ENCODE results near the gene KRTAP4-11. TPM values are rescaled to one million over a fixed set of nuclear protein-coding genes. Genes with fewer than 3 reads are reported as not detected.
"Not testable (repeated sequence)": the region's sequence is repeated elsewhere in the genome, so short reads cannot be mapped to it uniquely, and the experiment has no call there.

Gene KRTAP4-11
- total RNA-seq, 3 donors from 2014 or later (not counting 1 experiment from before 2014, with no cell fraction given), result not detected

GRCh38 chr17:41116297-41116696, 1.9 kb downstream of the KRTAP4-11 start:
- peaks cover 3% of the 10 kb centered on the region for H3K4me1 ChIP-seq (ENCODE audit: control insufficient read depth, insufficient read depth, low read length)
- no peak for ATAC-seq
- no peaks in the 10 kb centered on the region for H3K27me3 ChIP-seq (ENCODE audit: control insufficient read depth, insufficient read depth, low read length)
- Mint-ChIP-seq H3K4me1 (peaks cover 9 to 11% of the 10 kb centered on the region in 2 donors), H3K27me3 (ENCODE audit: low read depth in 2 of 2) (peaks cover 15 to 51% of the 10 kb centered on the region in 2 donors), H3K27ac (no peak overlapping the region), H3K4me3 (no peak overlapping the region), H3K9me3 (no peaks in the 10 kb centered on the region), H3K36me3 (no peaks in the 10 kb centered on the region)
- H3K36me3 ChIP-seq (ENCODE audit: control insufficient read depth, insufficient read depth, low read length), result no peaks in the 10 kb centered on the region
- H3K27ac ChIP-seq (ENCODE audit: low read length), result no peak overlapping the region
- intact Hi-C loops (cut with micrococcal nuclease), result no loop called here
- H3K4me3 ChIP-seq (ENCODE audit: low read length), result no peak overlapping the region
- H3K9me3 ChIP-seq (ENCODE audit: control insufficient read depth, insufficient read depth, low read length), result no peaks in the 10 kb centered on the region
- DNase-seq, result no peak
- no peak for TF ChIP-seq CTCF (IDR thresholded peaks at IDR 0.05)
- WGBS (ENCODE audit: insufficient coverage), result 52% methylated on average over 5 of the region's 5 CpGs

DNA sequence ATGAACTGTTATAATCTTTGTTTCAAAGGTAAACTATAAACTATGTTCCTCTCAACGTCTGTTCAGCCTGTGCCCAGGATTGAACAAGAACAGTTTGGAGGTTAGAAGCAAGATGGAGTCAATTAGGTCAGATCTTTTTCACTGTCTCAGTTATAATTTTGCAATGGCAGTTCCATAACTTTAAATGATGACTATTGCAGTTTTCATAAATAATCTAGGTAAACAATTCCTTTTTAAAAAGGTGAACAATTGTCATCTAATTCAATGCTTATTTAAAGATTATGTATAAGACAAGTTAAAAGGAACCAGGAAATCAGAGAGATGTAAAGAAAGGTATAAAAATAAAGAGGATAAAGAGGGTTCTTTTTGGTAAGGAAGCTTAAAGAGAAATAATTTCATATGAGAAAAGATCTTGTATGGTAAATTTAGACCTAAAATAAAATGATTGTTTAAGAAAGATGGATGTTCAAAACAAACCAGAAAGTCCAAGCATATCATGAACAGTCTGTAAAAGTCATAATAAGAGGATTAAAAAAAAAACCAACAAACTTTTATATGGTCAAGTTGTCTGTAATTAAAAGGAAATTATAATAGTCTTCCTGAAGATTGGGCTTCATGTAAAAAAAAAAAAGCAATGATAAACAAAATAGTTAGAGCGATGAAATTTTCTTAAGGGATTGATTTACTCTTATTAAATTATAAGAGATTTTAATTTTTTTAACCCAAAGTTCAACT, 6.9 kb downstream of the KRTAP4-11 start:
- ATAC-seq (no peak), DNase-seq (no peak)
- Histone ChIP-seq H3K27me3 (ENCODE audit: control insufficient read depth, insufficient read depth, low read length) (no peaks in the 10 kb centered on the region), H3K4me3 (ENCODE audit: low read length) (no peak overlapping the region), H3K9me3 (ENCODE audit: control insufficient read depth, insufficient read depth, low read length) (no peaks in the 10 kb centered on the region), H3K27ac (ENCODE audit: low read length) (no peak overlapping the region), H3K36me3 (ENCODE audit: control insufficient read depth, insufficient read depth, low read length) (no peaks in the 10 kb centered on the region), H3K4me1 (ENCODE audit: control insufficient read depth, insufficient read depth, low read length) (no peaks in the 10 kb centered on the region)
- H3K27ac Mint-ChIP-seq, result no peak overlapping the region
- no peaks in the 10 kb centered on the region for H3K9me3 Mint-ChIP-seq
- 40% methylated on average over 1 of the region's 2 CpGs for WGBS (ENCODE audit: insufficient coverage)
- H3K36me3 Mint-ChIP-seq, result no peaks in the 10 kb centered on the region
- H3K27me3 Mint-ChIP-seq (ENCODE audit: low read depth in 2 of 2), result peaks cover 10 to 45% of the 10 kb centered on the region in 2 donors
- H3K4me1 Mint-ChIP-seq, result no peaks in the 10 kb centered on the region
- H3K4me3 Mint-ChIP-seq, result no peak overlapping the region
- no peak for TF ChIP-seq CTCF (IDR thresholded peaks at IDR 0.05)
- intact Hi-C loops (cut with micrococcal nuclease), result no loop called here

DNA sequence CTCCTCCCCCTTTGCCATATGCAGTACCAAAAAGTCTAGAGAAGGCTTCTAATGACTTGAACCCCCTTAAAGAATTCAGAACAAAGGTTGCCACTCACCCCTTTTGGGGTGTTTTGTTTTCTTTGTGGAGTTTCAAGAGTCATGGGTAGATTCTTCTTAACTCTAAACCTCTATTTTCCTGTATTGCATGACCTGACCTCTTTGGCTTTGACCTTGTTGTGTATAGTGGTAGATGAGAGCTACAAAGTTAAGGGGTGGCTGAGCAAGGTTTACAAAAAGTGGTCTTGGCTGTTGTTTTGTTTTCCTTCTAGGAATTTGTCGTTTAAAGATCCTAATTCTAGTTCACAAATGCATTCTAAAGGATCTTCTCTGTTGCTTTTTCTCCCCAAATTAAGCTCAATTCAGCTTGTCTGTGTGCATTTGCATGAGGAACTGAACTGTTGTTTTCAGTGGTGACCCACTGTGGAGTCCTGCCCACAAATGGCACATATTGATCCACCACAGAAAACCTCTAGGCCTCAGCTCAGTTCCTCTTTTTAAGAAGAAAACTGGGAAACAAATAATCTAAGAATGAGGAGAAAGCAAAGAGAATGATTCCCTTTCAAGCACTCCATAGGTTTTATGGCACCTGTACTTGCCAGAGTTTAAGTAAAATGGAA, 9.3 kb downstream of the KRTAP4-11 start:
- H3K36me3 Mint-ChIP-seq; DNase-seq; ATAC-seq; H3K9me3 Mint-ChIP-seq; H3K27ac ChIP-seq (ENCODE audit: low read length); H3K27me3 ChIP-seq (ENCODE audit: control insufficient read depth, insufficient read depth, low read length); H3K36me3 ChIP-seq (ENCODE audit: control insufficient read depth, insufficient read depth, low read length); intact Hi-C loops (cut with micrococcal nuclease); H3K4me3 Mint-ChIP-seq; H3K9me3 ChIP-seq (ENCODE audit: control insufficient read depth, insufficient read depth, low read length); H3K4me1 Mint-ChIP-seq; H3K27ac Mint-ChIP-seq; H3K4me3 ChIP-seq (ENCODE audit: low read length); H3K4me1 ChIP-seq (ENCODE audit: control insufficient read depth, insufficient read depth, low read length): not testable (repeated sequence)
- WGBS (ENCODE audit: insufficient coverage), result 40% methylated on average over 1 of the region's 1 CpG
- H3K27me3 Mint-ChIP-seq (ENCODE audit: low read depth in 2 of 2), result peaks cover 11 to 33% of the 10 kb centered on the region in 2 donors

DNA sequence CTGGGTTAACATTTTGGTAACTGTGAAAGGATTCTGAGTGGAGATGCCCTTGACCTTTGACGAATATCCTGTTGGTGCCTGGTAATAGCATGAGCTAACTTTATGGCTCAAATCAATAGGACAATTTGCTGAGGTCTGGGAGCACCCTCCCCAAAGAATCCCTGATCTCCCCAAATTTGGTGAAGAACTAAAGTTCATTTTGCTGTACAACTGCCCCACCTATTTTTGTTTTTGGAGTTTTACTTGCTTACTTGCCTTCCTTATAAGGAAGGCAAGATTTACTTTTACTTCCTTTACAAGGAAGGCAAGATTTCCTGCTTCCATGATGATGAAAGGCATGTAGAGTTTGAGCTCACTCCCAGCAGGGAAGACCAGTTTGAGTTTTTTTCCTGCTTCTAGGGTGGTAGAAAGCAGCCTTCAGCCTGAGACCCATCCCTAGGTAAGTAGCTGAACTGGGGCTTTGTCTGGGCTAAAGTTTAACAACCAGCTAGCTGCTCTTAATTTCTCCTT, 10.2 kb downstream of the KRTAP4-11 start:
- DNase-seq, result no peak
- Histone ChIP-seq H3K36me3 (ENCODE audit: control insufficient read depth, insufficient read depth, low read length) (no peaks in the 10 kb centered on the region), H3K4me3 (ENCODE audit: low read length) (no peak overlapping the region), H3K27ac (ENCODE audit: low read length) (no peak overlapping the region), H3K27me3 (ENCODE audit: control insufficient read depth, insufficient read depth, low read length) (no peaks in the 10 kb centered on the region), H3K4me1 (ENCODE audit: control insufficient read depth, insufficient read depth, low read length) (no peaks in the 10 kb centered on the region), H3K9me3 (ENCODE audit: control insufficient read depth, insufficient read depth, low read length) (no peaks in the 10 kb centered on the region)
- ATAC-seq, result no peak
- H3K9me3 Mint-ChIP-seq, result no peaks in the 10 kb centered on the region
- no peak overlapping the region for H3K4me3 Mint-ChIP-seq
- H3K36me3 Mint-ChIP-seq, result no peaks in the 10 kb centered on the region
- intact Hi-C loops (cut with micrococcal nuclease), result no loop called here
- H3K27ac Mint-ChIP-seq, result no peak overlapping the region
- H3K4me1 Mint-ChIP-seq, result no peaks in the 10 kb centered on the region
- H3K27me3 Mint-ChIP-seq (ENCODE audit: low read depth in 2 of 2), result peaks cover 11 to 42% of the 10 kb centered on the region in 2 donors
- WGBS (ENCODE audit: insufficient coverage), result 82% methylated on average over 1 of the region's 1 CpG
- TF ChIP-seq CTCF (IDR thresholded peaks at IDR 0.05), result no peak

DNA sequence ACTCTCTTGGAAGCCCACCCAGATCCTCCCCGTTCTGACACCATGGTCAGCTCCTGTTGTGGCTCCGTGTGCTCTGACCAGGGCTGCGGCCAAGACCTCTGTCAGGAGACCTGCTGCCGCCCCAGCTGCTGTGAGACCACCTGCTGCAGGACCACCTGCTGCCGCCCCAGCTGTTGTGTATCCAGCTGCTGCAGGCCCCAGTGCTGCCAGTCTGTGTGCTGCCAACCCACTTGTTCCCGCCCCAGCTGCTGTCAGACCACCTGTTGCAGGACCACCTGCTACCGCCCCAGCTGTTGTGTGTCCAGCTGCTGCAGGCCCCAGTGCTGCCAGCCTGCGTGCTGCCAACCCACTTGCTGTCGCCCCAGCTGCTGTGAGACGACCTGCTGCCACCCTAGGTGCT, 12.8 kb downstream of the KRTAP4-11 start, which contains the start of gene KRTAP4-9:
Gene KRTAP4-9 (plus strand): TSS at position 43 of the 400 bp plus-strand sequence. CDS start 0 bp downstream, at position 43.
- H3K36me3 ChIP-seq (ENCODE audit: control insufficient read depth, insufficient read depth, low read length); H3K27ac ChIP-seq (ENCODE audit: low read length); H3K9me3 Mint-ChIP-seq; H3K4me3 Mint-ChIP-seq; H3K36me3 Mint-ChIP-seq; H3K9me3 ChIP-seq (ENCODE audit: control insufficient read depth, insufficient read depth, low read length); ATAC-seq; DNase-seq; H3K4me1 ChIP-seq (ENCODE audit: control insufficient read depth, insufficient read depth, low read length); H3K4me3 ChIP-seq (ENCODE audit: low read length); H3K27me3 ChIP-seq (ENCODE audit: control insufficient read depth, insufficient read depth, low read length); H3K4me1 Mint-ChIP-seq; H3K27ac Mint-ChIP-seq; intact Hi-C loops (cut with micrococcal nuclease): not testable (repeated sequence)
- H3K27me3 Mint-ChIP-seq (ENCODE audit: low read depth in 2 of 2), result peaks cover 11 to 38% of the 10 kb centered on the region in 2 donors
- WGBS (ENCODE audit: insufficient coverage), result 83% methylated on average over 10 of the region's 10 CpGs
